HepG2 (cell line): ENCODE results near the gene RGS19. TPM values are rescaled to one million over a fixed set of nuclear protein-coding genes. Genes with fewer than 3 reads are reported as not detected.

Experiments
- CHCHD3 ChIP-seq: sonication (generic); formaldehyde crosslinking; IDR thresholded peaks from 2 replicates; pipeline ENCODE4 v1.8.0; 2022; ENCODE audit warnings: mild to moderate bottlenecking, missing genetic modification reagents, moderate library complexity
- HDAC2 ChIP-seq: sonication (generic); formaldehyde crosslinking; IDR thresholded peaks from 2 replicates; pipeline ENCODE4 v1.4.0; 2020; ENCODE audit warnings: missing genetic modification reagents
- HIVEP1 ChIP-seq: sonication (generic); formaldehyde crosslinking; IDR thresholded peaks from 2 replicates; pipeline ENCODE4 v1.4.0; 2020; ENCODE audit warnings: mild to moderate bottlenecking, missing genetic modification reagents
- HNF4A ChIP-seq: sonication (generic); formaldehyde crosslinking; IDR thresholded peaks from 2 replicates; pipeline ENCODE4 v1.4.0; 2020; ENCODE audit warnings: missing genetic modification reagents
- JARID2 ChIP-seq: sonication (generic); formaldehyde crosslinking; IDR thresholded peaks from 2 replicates; pipeline ENCODE4 v1.8.1; 2023; ENCODE audit warnings: missing genetic modification reagents, inconsistent platforms; ENCODE audit not compliant: insufficient replicate concordance
- NFIC ChIP-seq: IDR thresholded peaks from 2 replicates; pipeline ENCODE4 v1.6.1; 2012; ENCODE audit warnings: mild to moderate bottlenecking, low read length, inconsistent platforms
- NFKBIZ ChIP-seq: IDR thresholded peaks from 2 replicates; pipeline ENCODE4 v1.6.1; 2018; ENCODE audit warnings: missing genetic modification reagents, missing compliant biosample characterization
- REPIN1 ChIP-seq: sonication (generic); formaldehyde crosslinking; IDR thresholded peaks from 2 replicates; pipeline ENCODE4 v1.8.0; 2022; ENCODE audit warnings: missing genetic modification reagents, low read depth, mild to moderate bottlenecking, borderline replicate concordance
- SP5 ChIP-seq: IDR thresholded peaks from 2 replicates; pipeline ENCODE4 v1.6.1; 2016; ENCODE audit warnings: low read depth, borderline replicate concordance
- TOE1 ChIP-seq: sonication (generic); formaldehyde crosslinking; IDR thresholded peaks from 2 replicates; pipeline ENCODE4 v1.4.0; 2020; ENCODE audit warnings: mild to moderate bottlenecking, missing genetic modification reagents
- TRIM24 ChIP-seq: sonication (generic); formaldehyde crosslinking; IDR thresholded peaks from 2 replicates; pipeline ENCODE4 v1.8.0; 2022; ENCODE audit warnings: mild to moderate bottlenecking, missing genetic modification reagents
- XRCC5 ChIP-seq: fragments of 200-400 bp; formaldehyde crosslinking; optimal IDR thresholded peaks from 2 replicates; pipeline ENCODE3; 2017; ENCODE audit warnings: mild to moderate bottlenecking, low read length
- ZNF343 ChIP-seq: sonication (generic); formaldehyde crosslinking; IDR thresholded peaks from 2 replicates; pipeline ENCODE4 v1.4.0; 2020; ENCODE audit warnings: mild to moderate bottlenecking, missing genetic modification reagents
- polyA plus RNA-seq, 8 experiments: library from polyadenylated mRNA; depleted of rRNA in 3 of 8; stranded (reverse) in 7 of 8; unstranded in 1 of 8; fragments of >200 nt; fragmentation: Illumina TruSeq in 4 of 8; extraction: Trizol in 4 of 8; gene quantifications; 2 replicates each; pipeline versions ENCODE4 v1.2.1 to v1.2.3, GENCODE V29; 2011 to 2016; ENCODE audit warnings: low read depth in 4 of 8, missing spikeins in 1 of 8, mixed read lengths in 1 of 8; ENCODE audit not compliant: insufficient read depth in 1 of 8
- total RNA-seq, 5 experiments: library from RNA; depleted of rRNA; stranded (reverse); fragments of >200 nt; fragmentation: Illumina TruSeq; extraction: Trizol; gene quantifications; 2 replicates each; pipeline ENCODE4 v1.2.3, GENCODE V29; 2016; ENCODE audit warnings: low read depth in 1 of 5
- TF ChIP-seq, protein P1 (sequence below): sonication (generic); formaldehyde crosslinking; conservative IDR thresholded peaks from 2 replicates; pipeline ENCODE4 v1.4.0; 2020; ENCODE audit warnings: missing genetic modification reagents
- TF ChIP-seq, protein P2 (sequence below): IDR thresholded peaks from 2 replicates; pipeline ENCODE4 v1.6.1; 2016
- TF ChIP-seq, protein P3 (sequence below): sonication (generic); formaldehyde crosslinking; IDR thresholded peaks from 2 replicates; pipeline ENCODE4 v1.4.0; 2020; ENCODE audit warnings: mild to moderate bottlenecking, missing genetic modification reagents
- TF ChIP-seq, protein P4 (sequence below): sonication (generic); formaldehyde crosslinking; IDR thresholded peaks from 2 replicates; pipeline ENCODE4 v1.4.0; 2020; ENCODE audit warnings: missing genetic modification reagents, low read depth, mild to moderate bottlenecking, borderline replicate concordance
- TF ChIP-seq, protein P5 (sequence below): sonication (generic); formaldehyde crosslinking; IDR thresholded peaks from 2 replicates; pipeline ENCODE4 v1.8.0; 2023; ENCODE audit warnings: mild to moderate bottlenecking, missing genetic modification reagents
- TF ChIP-seq, protein P6 (sequence below): sonication (generic); formaldehyde crosslinking; conservative IDR thresholded peaks from 2 replicates; pipeline ENCODE4 v1.4.0; 2020; ENCODE audit warnings: mild to moderate bottlenecking, missing genetic modification reagents, moderate library complexity
- TF ChIP-seq, protein P7 (sequence below): sonication (generic); formaldehyde crosslinking; IDR thresholded peaks from 2 replicates; pipeline ENCODE4 v1.4.0; 2020; ENCODE audit warnings: mild to moderate bottlenecking, missing genetic modification reagents

Gene RGS19
- total and polyA plus RNA-seq, 2 of the 13 experiments (the other 11 are each of a cell fraction or from before 2014, with no cell fraction given) = 10.7 to 11.9 TPM

DNA sequence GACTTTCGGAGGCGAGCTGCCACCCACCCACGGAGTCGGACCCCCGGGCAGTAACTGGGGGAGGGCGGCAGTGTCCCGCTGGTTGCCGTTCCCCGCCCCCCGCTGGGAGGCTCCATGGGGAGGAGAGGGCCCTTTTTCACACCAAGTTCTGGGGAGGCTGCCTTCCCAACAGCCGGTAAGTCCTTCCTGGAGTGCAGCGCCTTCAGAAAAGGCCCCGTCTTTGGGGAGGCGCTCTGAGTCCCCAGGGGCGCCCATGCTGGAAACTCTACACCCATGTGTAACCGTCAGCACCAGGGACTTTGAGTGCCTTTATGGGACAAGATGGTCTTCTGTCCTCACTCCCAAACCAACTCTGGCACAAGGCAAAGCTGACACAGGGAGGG is 29.4 kb downstream of the RGS19 start (continued):
- TF ChIP-seq, protein P1, sequence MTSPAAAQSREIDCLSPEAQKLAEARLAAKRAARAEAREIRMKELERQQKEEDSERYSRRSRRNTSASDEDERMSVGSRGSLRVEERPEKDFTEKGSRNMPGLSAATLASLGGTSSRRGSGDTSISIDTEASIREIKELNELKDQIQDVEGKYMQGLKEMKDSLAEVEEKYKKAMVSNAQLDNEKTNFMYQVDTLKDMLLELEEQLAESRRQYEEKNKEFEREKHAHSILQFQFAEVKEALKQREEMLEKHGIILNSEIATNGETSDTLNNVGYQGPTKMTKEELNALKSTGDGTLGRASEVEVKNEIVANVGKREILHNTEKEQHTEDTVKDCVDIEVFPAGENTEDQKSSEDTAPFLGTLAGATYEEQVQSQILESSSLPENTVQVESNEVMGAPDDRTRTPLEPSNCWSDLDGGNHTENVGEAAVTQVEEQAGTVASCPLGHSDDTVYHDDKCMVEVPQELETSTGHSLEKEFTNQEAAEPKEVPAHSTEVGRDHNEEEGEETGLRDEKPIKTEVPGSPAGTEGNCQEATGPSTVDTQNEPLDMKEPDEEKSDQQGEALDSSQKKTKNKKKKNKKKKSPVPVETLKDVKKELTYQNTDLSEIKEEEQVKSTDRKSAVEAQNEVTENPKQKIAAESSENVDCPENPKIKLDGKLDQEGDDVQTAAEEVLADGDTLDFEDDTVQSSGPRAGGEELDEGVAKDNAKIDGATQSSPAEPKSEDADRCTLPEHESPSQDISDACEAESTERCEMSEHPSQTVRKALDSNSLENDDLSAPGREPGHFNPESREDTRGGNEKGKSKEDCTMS (CRISPR knock-in tag) = no peak
- TF ChIP-seq, protein P2, sequence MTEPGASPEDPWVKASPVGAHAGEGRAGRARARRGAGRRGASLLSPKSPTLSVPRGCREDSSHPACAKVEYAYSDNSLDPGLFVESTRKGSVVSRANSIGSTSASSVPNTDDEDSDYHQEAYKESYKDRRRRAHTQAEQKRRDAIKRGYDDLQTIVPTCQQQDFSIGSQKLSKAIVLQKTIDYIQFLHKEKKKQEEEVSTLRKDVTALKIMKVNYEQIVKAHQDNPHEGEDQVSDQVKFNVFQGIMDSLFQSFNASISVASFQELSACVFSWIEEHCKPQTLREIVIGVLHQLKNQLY (CRISPR knock-in tag) = no peak
- 0 out of 2 replicates have a peak, but pooled peaks have one; percentile 66 for TF ChIP-seq CHCHD3 (CRISPR knock-in tag)
- TF ChIP-seq, protein P3, sequence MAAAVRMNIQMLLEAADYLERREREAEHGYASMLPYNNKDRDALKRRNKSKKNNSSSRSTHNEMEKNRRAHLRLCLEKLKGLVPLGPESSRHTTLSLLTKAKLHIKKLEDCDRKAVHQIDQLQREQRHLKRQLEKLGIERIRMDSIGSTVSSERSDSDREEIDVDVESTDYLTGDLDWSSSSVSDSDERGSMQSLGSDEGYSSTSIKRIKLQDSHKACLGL = peak; percentile 28
- TF ChIP-seq XRCC5 = peak; percentile 13
- TF ChIP-seq JARID2 (CRISPR knock-in tag) = peak; percentile 14
- TF ChIP-seq SP5 (CRISPR knock-in tag) = peak; percentile 36; the same call in 1 of the 2 replicates
- TF ChIP-seq NFKBIZ (CRISPR knock-in tag) = peak; percentile 59; the same call in 1 of the 2 replicates
- no peak for TF ChIP-seq NFIC
- TF ChIP-seq TRIM24 (CRISPR knock-in tag) = 0 out of 2 replicates have a peak, but pooled peaks have one; percentile 29
- TF ChIP-seq HNF4A (CRISPR knock-in tag) = no peak
- TF ChIP-seq, protein P4, sequence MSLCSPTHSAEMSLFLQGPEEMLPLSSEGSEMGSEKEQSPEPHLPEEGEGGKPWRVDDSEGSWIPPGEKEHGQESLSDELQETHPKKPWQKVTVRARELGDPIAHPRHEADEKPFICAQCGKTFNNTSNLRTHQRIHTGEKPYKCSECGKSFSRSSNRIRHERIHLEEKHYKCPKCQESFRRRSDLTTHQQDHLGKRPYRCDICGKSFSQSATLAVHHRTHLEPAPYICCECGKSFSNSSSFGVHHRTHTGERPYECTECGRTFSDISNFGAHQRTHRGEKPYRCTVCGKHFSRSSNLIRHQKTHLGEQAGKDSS = 0 out of 2 replicates have a peak, but pooled peaks have one; percentile 6
- TF ChIP-seq HDAC2 (CRISPR knock-in tag) = peak; percentile 24; the same call in 1 of the 2 replicates
- TF ChIP-seq, protein P5, sequence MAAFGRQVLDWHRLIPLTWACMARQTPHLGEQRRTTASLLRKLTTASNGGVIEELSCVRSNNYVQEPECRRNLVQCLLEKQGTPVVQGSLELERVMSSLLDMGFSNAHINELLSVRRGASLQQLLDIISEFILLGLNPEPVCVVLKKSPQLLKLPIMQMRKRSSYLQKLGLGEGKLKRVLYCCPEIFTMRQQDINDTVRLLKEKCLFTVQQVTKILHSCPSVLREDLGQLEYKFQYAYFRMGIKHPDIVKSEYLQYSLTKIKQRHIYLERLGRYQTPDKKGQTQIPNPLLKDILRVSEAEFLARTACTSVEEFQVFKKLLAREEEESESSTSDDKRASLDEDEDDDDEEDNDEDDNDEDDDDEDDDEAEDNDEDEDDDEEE (CRISPR knock-in tag) = peak; percentile 97
- TF ChIP-seq REPIN1 (CRISPR knock-in tag) = no peak
- TF ChIP-seq TOE1 = no peak
- TF ChIP-seq HIVEP1 (CRISPR knock-in tag) = peak; percentile 62; the same call in 1 of the 2 replicates
- TF ChIP-seq, protein P6, sequence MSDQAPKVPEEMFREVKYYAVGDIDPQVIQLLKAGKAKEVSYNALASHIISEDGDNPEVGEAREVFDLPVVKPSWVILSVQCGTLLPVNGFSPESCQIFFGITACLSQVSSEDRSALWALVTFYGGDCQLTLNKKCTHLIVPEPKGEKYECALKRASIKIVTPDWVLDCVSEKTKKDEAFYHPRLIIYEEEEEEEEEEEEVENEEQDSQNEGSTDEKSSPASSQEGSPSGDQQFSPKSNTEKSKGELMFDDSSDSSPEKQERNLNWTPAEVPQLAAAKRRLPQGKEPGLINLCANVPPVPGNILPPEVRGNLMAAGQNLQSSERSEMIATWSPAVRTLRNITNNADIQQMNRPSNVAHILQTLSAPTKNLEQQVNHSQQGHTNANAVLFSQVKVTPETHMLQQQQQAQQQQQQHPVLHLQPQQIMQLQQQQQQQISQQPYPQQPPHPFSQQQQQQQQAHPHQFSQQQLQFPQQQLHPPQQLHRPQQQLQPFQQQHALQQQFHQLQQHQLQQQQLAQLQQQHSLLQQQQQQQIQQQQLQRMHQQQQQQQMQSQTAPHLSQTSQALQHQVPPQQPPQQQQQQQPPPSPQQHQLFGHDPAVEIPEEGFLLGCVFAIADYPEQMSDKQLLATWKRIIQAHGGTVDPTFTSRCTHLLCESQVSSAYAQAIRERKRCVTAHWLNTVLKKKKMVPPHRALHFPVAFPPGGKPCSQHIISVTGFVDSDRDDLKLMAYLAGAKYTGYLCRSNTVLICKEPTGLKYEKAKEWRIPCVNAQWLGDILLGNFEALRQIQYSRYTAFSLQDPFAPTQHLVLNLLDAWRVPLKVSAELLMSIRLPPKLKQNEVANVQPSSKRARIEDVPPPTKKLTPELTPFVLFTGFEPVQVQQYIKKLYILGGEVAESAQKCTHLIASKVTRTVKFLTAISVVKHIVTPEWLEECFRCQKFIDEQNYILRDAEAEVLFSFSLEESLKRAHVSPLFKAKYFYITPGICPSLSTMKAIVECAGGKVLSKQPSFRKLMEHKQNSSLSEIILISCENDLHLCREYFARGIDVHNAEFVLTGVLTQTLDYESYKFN = 0 out of 2 replicates have a peak, but pooled peaks have one; percentile 22
- TF ChIP-seq, protein P7, sequence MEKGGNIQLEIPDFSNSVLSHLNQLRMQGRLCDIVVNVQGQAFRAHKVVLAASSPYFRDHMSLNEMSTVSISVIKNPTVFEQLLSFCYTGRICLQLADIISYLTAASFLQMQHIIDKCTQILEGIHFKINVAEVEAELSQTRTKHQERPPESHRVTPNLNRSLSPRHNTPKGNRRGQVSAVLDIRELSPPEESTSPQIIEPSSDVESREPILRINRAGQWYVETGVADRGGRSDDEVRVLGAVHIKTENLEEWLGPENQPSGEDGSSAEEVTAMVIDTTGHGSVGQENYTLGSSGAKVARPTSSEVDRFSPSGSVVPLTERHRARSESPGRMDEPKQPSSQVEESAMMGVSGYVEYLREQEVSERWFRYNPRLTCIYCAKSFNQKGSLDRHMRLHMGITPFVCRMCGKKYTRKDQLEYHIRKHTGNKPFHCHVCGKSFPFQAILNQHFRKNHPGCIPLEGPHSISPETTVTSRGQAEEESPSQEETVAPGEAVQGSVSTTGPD (CRISPR knock-in tag) = 0 out of 2 replicates have a peak, but pooled peaks have one; percentile 61
- peak; percentile 87 for TF ChIP-seq ZNF343 (CRISPR knock-in tag)
